ENCODE data around the gene CDC25B.
"Not testable (repeated sequence)": the region's sequence is repeated elsewhere in the genome, so short reads cannot be mapped to it uniquely, and the experiment has no call there.

The CDC25B gene

DNA sequence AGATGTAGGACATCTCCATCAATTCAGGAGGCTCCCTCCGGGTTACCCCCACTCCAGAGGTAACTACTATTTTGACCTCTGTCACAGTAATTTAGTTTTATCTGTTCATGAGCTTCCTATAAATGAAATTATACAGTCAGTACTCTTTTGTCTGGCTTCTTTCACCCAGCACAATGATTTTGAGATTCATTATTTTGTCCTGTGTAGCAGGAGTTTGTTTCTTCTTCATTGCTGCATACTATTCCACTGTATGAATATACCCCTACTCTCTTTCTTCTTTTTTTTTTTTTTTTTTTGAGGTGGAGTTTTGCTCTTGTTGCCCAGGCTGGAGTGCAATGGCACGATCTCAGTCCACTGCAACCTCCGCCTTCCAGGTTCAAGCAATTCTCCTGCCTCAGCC, 12.4 kb downstream of the CDC25B start:
- DNase-seq, result no peak

DNA sequence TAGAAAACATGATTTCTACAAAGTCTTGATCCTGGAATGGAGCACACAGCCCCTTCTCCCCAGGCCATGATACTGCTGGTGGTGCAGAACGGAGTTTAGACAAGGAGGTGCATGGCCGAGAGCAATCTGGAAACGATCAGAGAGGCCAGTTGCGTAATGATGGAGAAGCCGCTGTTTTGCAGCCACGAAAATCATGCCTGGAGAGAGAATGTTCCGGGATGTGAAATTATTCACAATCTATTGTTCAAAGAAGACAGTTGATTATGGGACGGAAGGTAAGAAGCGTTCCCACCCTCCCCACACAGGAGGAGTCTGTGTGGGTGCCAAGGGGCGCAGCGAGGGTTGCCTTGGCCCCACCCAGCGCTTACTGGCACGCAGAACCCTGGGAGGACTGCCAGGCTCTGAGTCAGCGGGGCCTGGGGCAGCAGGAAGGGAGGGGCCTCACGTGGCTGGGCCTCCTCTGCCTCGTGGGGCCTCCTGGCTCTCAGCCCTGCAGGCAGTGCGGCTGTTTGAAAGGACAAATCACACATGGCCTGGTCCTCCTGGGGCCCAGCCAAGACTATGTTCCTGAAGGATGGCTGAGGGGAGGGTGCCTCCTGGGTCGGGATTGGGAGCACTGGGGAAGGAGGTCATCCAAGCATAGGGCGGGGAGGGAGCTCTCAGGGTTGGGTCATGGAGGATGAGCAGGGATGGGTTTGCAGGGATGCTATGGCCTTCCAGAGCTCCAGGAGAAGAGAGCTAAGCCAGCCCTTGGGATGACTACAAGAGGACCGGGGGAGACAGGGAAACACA, 15.6 kb downstream of the CDC25B start:
- DNase-seq, result peak; percentile 89 to 91

DNA sequence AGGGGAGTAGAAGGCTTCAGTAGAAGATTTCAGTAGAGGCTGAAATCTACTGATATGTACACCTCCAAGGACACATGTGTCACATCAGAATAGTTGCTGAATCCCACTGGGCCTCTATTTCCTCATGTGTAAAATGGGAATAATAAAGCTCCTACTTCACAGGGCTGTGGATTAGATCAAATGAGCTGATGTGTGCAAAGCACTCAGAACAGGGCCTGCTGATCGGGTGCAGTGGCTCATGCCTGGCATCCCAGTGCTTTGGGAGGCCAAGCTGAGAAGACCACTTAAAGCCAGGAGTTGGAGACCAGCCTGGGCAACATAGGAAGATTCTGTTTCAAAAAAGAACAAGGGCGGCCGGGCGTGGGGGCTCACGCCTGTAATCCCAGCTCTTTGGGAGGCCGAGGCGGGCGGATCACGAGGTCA, 16.2 kb downstream of the CDC25B start:
- no peak for DNase-seq

DNA sequence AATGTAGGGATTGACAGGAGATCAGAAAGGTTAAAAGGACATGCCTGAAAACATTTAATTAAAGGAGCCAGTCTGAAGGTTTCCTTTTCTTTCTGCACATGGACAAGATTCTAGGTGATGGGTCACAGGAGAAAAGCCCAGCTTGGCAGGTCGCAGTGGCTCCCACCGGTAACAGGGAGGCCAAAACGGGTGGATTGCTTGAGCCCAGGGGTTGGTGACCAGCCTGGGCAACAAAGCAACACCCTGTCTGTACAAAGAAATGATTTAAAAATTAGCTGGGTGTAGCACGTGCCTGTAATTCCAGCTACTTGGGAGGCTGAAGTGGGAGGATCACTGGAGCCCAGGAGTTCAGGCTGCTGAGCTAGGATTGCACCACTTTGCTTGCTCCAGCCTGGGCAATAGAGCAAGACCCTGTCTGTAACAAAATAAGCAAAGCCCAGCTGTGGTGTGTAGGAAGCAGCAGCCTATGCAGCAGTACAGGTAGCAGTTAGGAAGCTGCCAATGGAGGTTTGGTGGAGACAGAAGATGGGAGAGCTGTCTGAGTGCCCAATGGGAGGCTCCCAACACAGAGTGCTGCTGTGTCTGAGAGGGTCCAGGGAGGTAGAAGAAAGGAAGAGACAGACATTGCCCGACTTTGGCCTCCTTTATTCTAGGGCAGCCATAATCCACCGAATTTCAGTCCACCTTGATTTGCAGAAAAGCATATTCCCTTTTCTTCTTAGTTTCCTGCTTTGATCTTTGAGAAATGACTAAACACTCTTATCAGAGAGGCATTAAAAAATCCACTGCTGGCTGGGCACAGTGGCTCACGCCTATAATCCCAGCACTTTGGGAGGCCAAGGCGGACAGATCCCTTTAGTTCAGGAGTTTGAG, 17.1 kb downstream of the CDC25B start:
- DNase-seq, result no peak

DNA sequence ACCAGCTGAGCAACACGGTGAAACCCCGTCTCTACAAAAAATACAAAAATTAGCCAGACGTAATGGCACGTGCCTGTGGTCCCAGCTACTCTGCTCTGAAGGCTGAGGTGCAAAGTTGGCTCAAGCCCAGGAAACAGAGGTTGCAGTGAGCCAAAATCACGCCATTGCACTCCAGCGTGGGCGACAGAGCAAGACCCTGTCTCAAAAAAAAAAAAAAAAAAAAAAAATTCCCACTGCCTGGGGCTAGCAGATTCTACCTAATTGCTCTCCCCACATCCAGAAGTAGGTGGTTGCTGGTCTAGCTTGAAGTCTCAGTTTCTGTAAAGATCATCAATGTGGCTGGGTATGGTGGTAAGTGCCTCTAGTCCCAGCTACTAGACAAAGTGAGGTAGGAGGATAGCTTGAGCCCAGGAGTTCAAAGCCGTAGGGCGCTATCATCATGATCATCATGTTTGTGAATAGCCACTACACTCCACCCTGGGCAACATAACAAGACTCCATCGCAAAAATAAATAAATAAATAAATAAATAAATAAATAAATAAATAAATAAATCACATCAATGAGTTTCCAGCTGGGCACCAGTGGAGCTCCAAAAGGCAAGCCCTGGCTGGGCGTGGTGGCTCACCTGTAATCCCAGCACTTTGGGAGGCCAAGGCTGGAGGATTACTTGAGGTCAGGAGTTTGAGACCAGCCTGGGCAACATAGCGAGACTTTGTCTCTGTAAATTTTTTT, 17.9 kb downstream of the CDC25B start:
- peak in 1 of 2 donors; percentile 37 for DNase-seq

DNA sequence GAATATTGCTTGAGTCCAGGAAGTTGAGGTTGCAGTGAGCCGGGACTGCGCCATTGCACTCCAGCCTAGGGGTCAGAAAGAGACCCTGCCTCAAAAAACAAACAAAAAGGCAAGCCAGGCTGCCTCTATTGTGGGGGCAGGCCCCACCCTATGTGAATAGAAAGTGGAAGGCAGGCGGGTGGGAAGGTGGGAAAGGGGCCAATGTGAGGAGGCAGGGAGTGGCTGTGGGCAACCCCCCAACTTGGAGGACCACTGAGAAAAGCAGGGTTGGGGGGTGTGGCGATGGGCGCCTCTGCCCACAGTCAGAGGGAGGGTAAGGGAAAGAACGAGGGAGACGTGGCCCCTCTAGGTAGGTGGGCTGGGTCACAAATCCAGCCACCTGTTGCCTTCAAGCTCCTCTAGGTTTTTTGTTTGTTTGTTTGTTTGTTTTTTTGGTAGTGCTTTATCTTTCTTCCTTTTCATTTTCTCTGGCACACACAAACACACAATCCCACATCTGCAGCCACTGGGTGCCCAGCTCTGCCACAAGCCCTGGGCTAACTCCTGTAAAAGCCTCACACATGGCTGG, 18.9 kb downstream of the CDC25B start:
- DNase-seq, result no peak

- DNase-seq, result peak in 1 of 2 donors; percentile 55
Observed at GRCh38 chr20:3815703-3816315, 19.7 kb downstream of the CDC25B start.

DNA sequence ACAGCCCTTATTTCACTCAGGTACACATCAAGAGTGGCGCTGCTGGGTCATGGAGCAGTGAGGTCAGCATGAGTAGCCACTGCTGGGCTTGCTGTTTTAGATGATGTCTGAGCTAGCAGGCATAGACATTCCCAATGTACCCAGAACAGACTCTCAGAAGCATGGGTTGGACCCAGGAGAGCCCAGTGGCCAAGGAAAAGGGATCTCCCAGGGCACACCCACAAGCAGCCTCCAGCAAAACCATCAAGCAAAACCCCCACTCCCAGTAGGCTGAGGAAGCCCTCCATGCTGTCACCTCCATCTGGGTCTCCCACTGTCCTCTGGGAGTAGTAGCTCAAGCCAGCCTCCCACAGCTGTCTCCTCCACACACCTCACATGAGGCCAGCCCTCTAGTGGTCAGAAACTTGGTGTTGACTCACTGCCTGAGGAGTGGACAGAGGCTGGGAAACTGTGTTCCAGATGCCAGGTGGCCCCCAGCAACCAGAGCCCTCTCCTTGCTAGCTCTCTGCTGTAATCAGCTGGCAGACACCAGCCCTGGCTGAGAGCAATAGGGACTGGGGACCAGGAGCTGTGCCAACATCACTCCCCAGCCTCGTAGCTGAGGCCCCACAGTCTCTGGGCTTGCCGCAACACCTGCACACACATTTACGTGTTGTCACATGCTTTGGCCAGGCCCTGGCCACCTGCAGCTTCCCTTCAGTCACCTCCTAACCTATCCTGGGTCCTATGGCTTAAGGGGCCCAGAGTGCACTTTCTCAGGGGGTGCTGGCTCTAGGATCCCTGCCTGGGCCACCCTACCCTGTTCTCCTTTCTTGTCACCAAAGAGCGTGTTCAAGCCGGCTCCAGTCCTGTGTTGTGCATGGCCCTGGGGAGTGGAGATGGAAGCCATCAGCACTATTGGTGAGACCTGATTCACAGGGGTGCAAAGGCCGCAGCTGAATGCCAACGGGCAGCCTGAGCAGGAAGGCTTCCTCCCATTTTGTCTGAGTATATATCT, 22.3 kb downstream of the CDC25B start:
- DNase-seq, result peak; percentile 32 to 44

DNA sequence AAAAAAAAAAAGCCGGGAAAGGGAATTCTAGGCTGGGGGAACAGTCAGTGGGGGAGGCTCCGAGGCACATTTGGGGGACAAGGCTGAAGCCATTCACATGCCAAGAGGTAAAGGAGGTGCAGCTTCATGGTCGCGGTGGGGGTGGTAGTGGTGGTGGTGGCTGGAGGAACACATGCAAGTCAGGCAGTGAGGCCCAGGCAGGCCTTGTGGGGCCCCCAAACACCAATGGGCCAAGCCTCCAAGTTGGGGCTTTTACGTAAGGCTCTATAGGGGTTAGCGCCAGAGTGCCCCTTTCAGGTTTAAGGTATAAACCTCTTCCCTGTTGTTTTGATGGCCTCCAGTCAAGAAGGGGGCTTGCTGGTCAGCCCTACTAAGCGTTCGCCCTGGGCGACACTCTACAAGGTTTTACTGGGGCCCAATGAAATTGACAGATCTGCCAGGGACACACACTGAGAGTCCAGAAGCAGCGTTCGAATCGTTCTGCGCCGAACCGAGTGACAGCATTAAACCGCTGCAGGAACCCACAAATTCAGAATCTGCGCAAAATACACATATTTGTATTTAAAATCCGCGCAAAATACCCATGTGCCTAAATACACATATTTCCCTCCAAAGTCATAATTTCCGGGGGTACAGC, 23.4 kb downstream of the CDC25B start:
- DNase-seq, result no peak

DNA sequence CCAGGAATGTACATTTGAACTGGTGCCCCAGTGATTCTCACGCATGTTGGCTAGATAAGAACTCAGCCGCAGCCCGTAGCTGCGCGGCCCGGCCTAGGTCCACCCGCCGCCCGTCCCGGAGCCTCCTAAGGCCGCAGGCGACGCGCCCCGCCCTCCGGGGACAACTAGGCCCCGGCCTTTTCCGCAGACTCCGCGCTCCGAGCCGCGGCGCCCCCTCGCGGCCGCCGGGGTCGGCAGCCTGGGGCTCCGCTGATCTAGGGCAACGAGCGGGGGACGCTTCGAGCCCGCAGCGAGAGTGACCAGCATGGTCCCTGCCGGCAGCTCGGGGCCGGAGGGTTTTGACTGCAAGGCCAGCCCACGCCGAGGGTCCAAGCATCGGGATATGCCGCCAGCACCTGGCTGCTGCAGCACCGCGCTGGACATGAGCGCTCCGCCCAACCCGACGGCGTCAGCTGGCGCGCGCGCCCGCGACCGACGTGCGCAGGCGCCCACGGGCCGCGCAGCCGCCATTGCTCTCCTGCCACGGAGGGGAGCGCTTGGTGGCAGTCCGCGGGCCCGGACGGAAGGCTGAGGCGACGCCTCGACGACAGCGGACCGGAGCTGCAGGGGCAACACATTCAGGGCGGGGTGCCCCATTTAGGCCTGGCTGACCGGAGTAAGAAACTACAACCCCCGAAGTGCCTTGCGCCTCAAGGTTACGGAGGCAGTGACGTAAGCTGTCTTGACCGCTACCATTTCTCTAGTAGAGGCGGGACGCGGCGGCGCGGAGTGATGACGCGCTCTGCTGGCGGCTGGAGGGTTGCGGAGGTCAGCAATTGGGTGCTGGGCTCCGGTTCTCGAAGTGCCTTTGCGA, 24.2 kb downstream of the CDC25B start, which contains the start of gene AP5S1:
Gene AP5S1 (plus strand): TSS at position 500 of the 853 bp plus-strand sequence. CDS start 1,571 bp downstream, outside the sequence.
- peak; percentile 91 to 93 for DNase-seq

DNA sequence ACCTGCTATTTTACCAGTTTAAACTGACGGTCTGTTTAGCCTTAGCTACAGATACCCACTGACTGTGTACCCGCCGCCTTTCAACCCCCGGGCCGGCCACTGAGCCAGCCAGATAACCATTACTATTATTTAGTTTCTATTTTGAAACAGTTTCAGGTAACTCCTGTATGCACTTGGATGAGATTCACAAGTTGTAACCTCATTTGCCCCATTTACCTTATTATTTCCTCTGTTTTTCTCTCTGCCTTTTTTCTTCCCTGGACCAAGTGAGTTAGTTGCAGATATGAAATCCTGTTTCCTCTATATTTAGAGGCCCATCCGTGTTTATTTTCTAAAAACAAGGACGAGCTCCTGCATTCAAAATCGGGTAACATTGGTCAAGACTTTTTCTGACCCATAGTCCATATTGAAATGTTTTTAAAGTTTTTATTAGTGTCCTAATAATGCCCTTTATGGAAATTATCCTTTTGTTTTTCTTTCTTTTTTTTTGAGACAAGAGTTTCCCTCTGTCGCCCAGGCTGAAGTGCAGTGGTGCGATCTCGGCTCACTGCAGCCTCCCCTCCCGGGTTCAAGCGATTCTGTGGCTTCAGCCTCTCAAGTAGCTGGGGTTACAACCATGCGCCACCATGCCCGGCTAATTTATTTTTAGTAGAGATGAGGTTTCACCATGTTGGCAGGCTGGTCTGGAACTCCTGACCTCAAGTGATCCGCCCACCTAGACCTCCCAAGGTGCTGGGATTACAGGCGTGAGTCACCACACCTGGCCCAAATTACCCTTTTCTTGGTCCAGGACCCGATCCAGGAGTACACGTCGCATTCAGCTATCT, 25.0 kb downstream of the CDC25B start:
- no peak for DNase-seq

- DNase-seq, result no peak
Observed at GRCh38 chr20:3821996-3822395, 25.9 kb downstream of the CDC25B start.

DNA sequence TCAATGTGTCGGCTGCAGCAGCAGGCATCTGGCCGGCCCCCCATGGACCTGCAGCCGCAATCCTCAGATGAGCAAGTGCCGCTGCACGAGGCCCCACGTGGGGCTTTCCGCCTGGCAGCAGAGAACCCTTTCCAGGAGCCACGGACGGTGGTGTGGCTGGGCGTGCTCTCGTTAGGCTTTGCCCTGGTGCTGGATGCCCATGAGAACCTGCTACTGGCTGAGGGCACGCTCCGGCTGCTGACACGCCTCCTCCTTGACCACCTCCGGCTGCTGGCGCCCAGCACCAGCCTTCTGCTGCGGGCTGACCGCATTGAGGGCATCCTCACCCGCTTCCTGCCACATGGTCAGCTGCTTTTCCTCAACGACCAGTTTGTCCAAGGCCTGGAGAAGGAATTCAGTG, 27.8 kb downstream of the CDC25B start:
- DNase-seq, result no peak

- no peak for DNase-seq
Observed at GRCh38 chr20:3825526-3825925, 29.4 kb downstream of the CDC25B start.

DNA sequence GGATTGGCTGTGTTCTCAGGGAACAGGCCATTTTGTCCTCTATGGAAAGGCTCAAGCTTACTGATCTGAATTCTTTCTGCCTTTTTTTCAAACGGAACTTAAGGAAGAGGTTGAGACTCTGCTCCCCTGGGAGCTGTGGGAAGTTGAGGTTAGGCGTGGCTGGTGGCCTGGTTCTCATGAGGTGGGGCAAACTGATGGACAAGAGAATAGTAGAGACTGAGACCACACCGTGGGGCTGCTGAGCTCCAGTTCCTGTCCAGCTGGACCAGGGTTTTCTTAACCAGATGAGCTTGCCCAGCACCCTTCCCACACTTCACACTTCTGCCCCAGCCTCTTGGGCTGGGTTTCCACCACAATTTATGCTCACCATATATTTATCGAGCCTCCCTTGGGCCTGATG, 30.3 kb downstream of the CDC25B start:
- DNase-seq, result no peak

- no peak for DNase-seq
Observed at GRCh38 chr20:3828798-3829197, 32.7 kb downstream of the CDC25B start.

DNA sequence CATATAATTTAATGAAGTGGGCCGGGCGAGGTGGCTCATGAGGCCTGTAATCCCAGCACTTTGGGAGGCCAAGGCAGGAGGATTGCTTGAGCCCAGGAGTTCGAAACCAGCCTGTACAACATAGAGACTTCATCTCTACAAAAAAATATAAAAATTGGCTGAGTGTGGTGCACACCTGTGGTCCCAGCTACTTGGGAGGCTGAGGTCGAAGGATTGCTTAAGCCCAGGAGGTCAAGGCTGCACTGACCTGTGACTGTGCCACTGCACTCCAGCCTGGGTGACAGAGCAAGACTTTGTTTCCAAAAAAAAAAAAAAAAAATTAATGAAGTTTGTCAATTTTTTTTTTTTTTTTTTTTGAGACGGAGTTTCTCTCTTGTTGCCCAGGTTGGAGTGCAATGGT, 33.8 kb downstream of the CDC25B start:
- not testable (repeated sequence) for DNase-seq

DNA sequence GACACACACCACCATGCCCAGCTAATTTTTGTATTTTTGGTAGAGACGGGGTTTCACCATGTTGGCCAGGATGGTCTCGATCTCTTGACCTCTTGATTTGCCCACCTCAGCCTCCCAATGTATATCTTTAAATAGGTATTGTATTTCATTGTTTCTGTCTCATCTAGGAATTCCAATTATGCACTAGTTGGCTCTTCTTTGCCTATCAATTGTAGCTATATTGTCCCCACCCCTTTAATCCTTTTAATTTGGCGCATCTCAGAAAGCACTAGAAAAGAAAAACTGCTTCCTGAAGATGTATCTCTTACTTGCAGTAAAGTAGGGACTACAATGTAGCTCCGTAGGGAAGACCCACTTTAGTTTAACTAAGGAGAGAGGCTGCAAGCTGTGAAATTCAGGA, 40.0 kb downstream of the CDC25B start:
- DNase-seq, result no peak

- no peak for DNase-seq
Observed at GRCh38 chr20:3839328-3839727, 43.2 kb downstream of the CDC25B start.
